H1 (cell line): Measurements from ENCODE around the gene TASOR2. TPM values are rescaled to one million over a fixed set of nuclear protein-coding genes. Genes with fewer than 3 reads are reported as not detected.

Experiments
- CTCF ChIA-PET: fragments of 300-600 bp; sonication (Branson Sonifier 250); formaldehyde crosslinking; loops from one replicate; lab custom pipeline; 2021; ENCODE audit not compliant: partially characterized antibody; lab: Charles Lee
- POLR2A ChIA-PET: fragments of 300-600 bp; sonication (Branson Sonifier 250); formaldehyde crosslinking; loops from one replicate; lab custom pipeline; 2021; ENCODE audit warnings: inconsistent platforms; ENCODE audit not compliant: partially characterized antibody; lab: Charles Lee
- DNase-seq, 2 experiments: peaks; one replicate each; pipeline versions ENCODE4 v3.0.0 to v3.0.0-alpha.2; 2010 to 2022; ENCODE audit warnings: low spot score in 2 of 2, low read depth in 1 of 2, mixed read lengths in 1 of 2
- FAIRE-seq: peaks from 2 replicates; lab custom pipeline; 2011; peaks lifted over from hg19 to GRCh38; lab: Jason Lieb, UNC
- H2AFZ ChIP-seq: 2 replicates; pipeline ENCODE4 v1.8.1; 2012; ENCODE audit warnings: low read length, inconsistent platforms
- H2AK5ac ChIP-seq: 2 replicates; pipeline ENCODE4 v1.6.1; 2013; ENCODE audit warnings: low read depth, low read length
- H2BK120ac ChIP-seq: replicated peaks from 2 replicates; pipeline ENCODE3; 2013; ENCODE audit warnings: low read depth, low read length, inconsistent platforms
- H2BK12ac ChIP-seq: 2 replicates; pipeline ENCODE4 v1.6.1; 2013; ENCODE audit warnings: low read depth, low read length
- H2BK15ac ChIP-seq: 2 replicates; pipeline ENCODE4 v1.6.1; 2013; ENCODE audit warnings: low read length
- H2BK20ac ChIP-seq: 2 replicates; pipeline ENCODE4 v1.6.1; 2013; ENCODE audit warnings: low read length
- H2BK5ac ChIP-seq: 2 replicates; pipeline ENCODE4 v1.6.1; 2013; ENCODE audit warnings: low read depth, low read length
- H3K14ac ChIP-seq: 2 replicates; pipeline ENCODE4 v1.6.1; 2013; ENCODE audit warnings: inconsistent platforms; ENCODE audit not compliant: insufficient read length
- H3K18ac ChIP-seq: 2 replicates; pipeline ENCODE4 v1.6.1; 2013; ENCODE audit warnings: low read length; ENCODE audit errors: extremely low read depth
- H3K23ac ChIP-seq: 2 replicates; pipeline ENCODE4 v1.6.1; 2013; ENCODE audit warnings: inconsistent platforms; ENCODE audit not compliant: insufficient read length
- H3K23me2 ChIP-seq: 2 replicates; pipeline ENCODE4 v1.6.1; 2013; ENCODE audit warnings: low read depth, low read length
- H3K27ac ChIP-seq: 2 replicates; pipeline ENCODE4 v1.6.1; 2011; ENCODE audit warnings: low read depth, low read length, inconsistent platforms
- H3K27me3 ChIP-seq, 4 experiments: replicated peaks in 1 of 4; 1 replicate in 1 of 4; 2 replicates in 3 of 4; pipeline versions ENCODE4 v1.6.1 to v1.8.1; 2011 to 2013; ENCODE audit warnings: low read length in 3 of 4, mild to moderate bottlenecking in 3 of 4, inconsistent platforms in 2 of 4, mixed read lengths in 2 of 4, moderate library complexity in 1 of 4; ENCODE audit not compliant: control insufficient read depth in 3 of 4, insufficient read depth in 3 of 4; ENCODE audit errors: extremely low read depth in 1 of 4
- H3K36me3 ChIP-seq, 4 experiments: 2 replicates each; pipeline versions ENCODE4 v1.6.1 to v1.8.1; 2011 to 2013; ENCODE audit warnings: mild to moderate bottlenecking in 4 of 4, low read length in 3 of 4, moderate library complexity in 2 of 4, control low read depth in 1 of 4, inconsistent platforms in 1 of 4; ENCODE audit not compliant: insufficient read depth in 4 of 4, control insufficient read depth in 2 of 4
- H3K4ac ChIP-seq: replicated peaks from 2 replicates; pipeline ENCODE3; 2013; ENCODE audit warnings: low read length, low read depth, mixed read lengths, inconsistent platforms; ENCODE audit not compliant: insufficient read length
- H3K4me1 ChIP-seq, 4 experiments: replicated peaks in 1 of 4; 1 replicate in 1 of 4; 2 replicates in 3 of 4; pipeline versions ENCODE4 v1.6.1 to v1.8.1; 2011 to 2013; ENCODE audit warnings: low read length in 3 of 4, inconsistent platforms in 2 of 4, mixed read lengths in 1 of 4; ENCODE audit not compliant: insufficient read depth in 4 of 4, control insufficient read depth in 3 of 4
- H3K4me2 ChIP-seq, 2 experiments: 2 replicates each; pipeline versions ENCODE4 v1.6.1 to v1.8.1; 2011 to 2013; ENCODE audit warnings: low read depth in 2 of 2, low read length in 2 of 2, control low read depth in 1 of 2, inconsistent platforms in 1 of 2, mild to moderate bottlenecking in 1 of 2; ENCODE audit not compliant: insufficient read depth in 1 of 2
- H3K4me3 ChIP-seq, 4 experiments: fragments of 200-600, 300-600 bp in 1 of 4; sonication (generic), shearing (Covaris generic), sonication (Bioruptor Twin) in 1 of 4; 2 replicates each; pipeline versions ENCODE4 v1.5.1 to v1.8.1; 2011 to 2016; ENCODE audit warnings: low read length in 4 of 4, low read depth in 3 of 4, control low read depth in 2 of 4, inconsistent platforms in 2 of 4, mild to moderate bottlenecking in 2 of 4, mixed read lengths in 1 of 4, moderate library complexity in 1 of 4; ENCODE audit not compliant: insufficient read depth in 2 of 4; ENCODE audit errors: extremely low read depth in 1 of 4
- H3K56ac ChIP-seq: replicated peaks from 2 replicates; pipeline ENCODE3; 2013; ENCODE audit warnings: low read depth, mild to moderate bottlenecking, mixed read lengths, low read length, inconsistent platforms; ENCODE audit not compliant: insufficient read length
- H3K79me1 ChIP-seq: 2 replicates; pipeline ENCODE4 v1.6.1; 2013; ENCODE audit warnings: low read depth, low read length, control low read depth
- H3K79me2 ChIP-seq, 2 experiments: 2 replicates each; pipeline versions ENCODE4 v1.6.1 to v1.8.1; 2012 to 2013; ENCODE audit warnings: low read length in 2 of 2, mild to moderate bottlenecking in 2 of 2, inconsistent platforms in 1 of 2; ENCODE audit not compliant: insufficient read depth in 2 of 2, control insufficient read depth in 1 of 2
- H3K9ac ChIP-seq, 4 experiments: replicated peaks in 1 of 4; 1 replicate in 1 of 4; 2 replicates in 3 of 4; pipeline versions ENCODE4 v1.6.1 to v1.8.1; 2011 to 2013; ENCODE audit warnings: low read depth in 3 of 4, low read length in 3 of 4, control low read depth in 2 of 4, mild to moderate bottlenecking in 2 of 4, moderate library complexity in 2 of 4, inconsistent platforms in 1 of 4; ENCODE audit errors: extremely low read depth in 1 of 4
- H3K9me3 ChIP-seq, 2 experiments: 2 replicates each; pipeline versions ENCODE4 v1.6.1 to v1.8.1; 2012 to 2013; ENCODE audit warnings: mild to moderate bottlenecking in 2 of 2, moderate library complexity in 2 of 2, control low read depth in 1 of 2, inconsistent platforms in 1 of 2, low read depth in 1 of 2, low read length in 1 of 2, mixed read lengths in 1 of 2; ENCODE audit not compliant: insufficient read depth in 2 of 2
- H4K20me1 ChIP-seq, 2 experiments: replicated peaks in 1 of 2; 2 replicates each; pipeline versions ENCODE3 to v1.8.1; 2011 to 2013; ENCODE audit warnings: inconsistent platforms in 2 of 2, low read length in 2 of 2, mild to moderate bottlenecking in 1 of 2; ENCODE audit not compliant: insufficient read depth in 2 of 2, control insufficient read depth in 1 of 2
- H4K5ac ChIP-seq: 2 replicates; pipeline ENCODE4 v1.6.1; 2013; ENCODE audit warnings: low read length, low read depth, mixed read lengths, inconsistent platforms; ENCODE audit not compliant: insufficient read length
- H4K8ac ChIP-seq: 2 replicates; pipeline ENCODE4 v1.8.0; 2013; ENCODE audit warnings: mild to moderate bottlenecking, moderate library complexity, low read length, inconsistent platforms; ENCODE audit not compliant: insufficient read depth; ENCODE audit errors: extremely low read depth
- H4K91ac ChIP-seq: replicated peaks from 2 replicates; pipeline ENCODE3; 2013; ENCODE audit warnings: low read length, mixed read lengths, inconsistent platforms; ENCODE audit not compliant: insufficient read length
- ATF2 ChIP-seq: IDR thresholded peaks from 2 replicates; pipeline ENCODE4 v1.6.1; 2012; ENCODE audit warnings: low read length, inconsistent platforms
- CHD2 ChIP-seq: IDR thresholded peaks from 2 replicates; pipeline ENCODE4 v1.6.1; 2012; ENCODE audit warnings: low read length, improper control_type of control experiment
- CTBP2 ChIP-seq: IDR thresholded peaks from 2 replicates; pipeline ENCODE4 v1.7.0; 2011; ENCODE audit warnings: borderline replicate concordance, mild to moderate bottlenecking, moderate library complexity, mixed read lengths, low read length; ENCODE audit not compliant: insufficient read depth, insufficient read length
- GABPA ChIP-seq: IDR thresholded peaks from 2 replicates; pipeline ENCODE4 v1.6.1; 2011; ENCODE audit warnings: mild to moderate bottlenecking, low read length, moderate library complexity, borderline replicate concordance; ENCODE audit not compliant: insufficient read depth
- RXRA ChIP-seq: IDR thresholded peaks from 2 replicates; pipeline ENCODE4 v1.6.1; 2011; ENCODE audit warnings: low read depth, mild to moderate bottlenecking, low read length, moderate library complexity; ENCODE audit not compliant: insufficient read depth
- SIN3A ChIP-seq, 2 experiments: IDR thresholded peaks in 1 of 2; conservative IDR thresholded peaks in 1 of 2; 2 replicates each; pipeline ENCODE4 v1.6.1; 2011 to 2012; ENCODE audit warnings: low read length in 2 of 2, improper control_type of control experiment in 1 of 2, low read depth in 1 of 2, mild to moderate bottlenecking in 1 of 2
- TEAD4 ChIP-seq: IDR thresholded peaks from 2 replicates; pipeline ENCODE4 v1.6.1; 2012; ENCODE audit warnings: low read depth, low read length, inconsistent platforms, mixed read lengths
- ZNF274 ChIP-seq: IDR thresholded peaks from 2 replicates; pipeline ENCODE4 v1.7.0; 2012; ENCODE audit warnings: low read length, borderline replicate concordance; ENCODE audit errors: extremely low read depth
- WGBS, 2 experiments: shearing (Covaris generic) in 1 of 2; methylation state at CpG; one replicate each; pipeline versions ENCODE4 v1.1.6 to v1.1.7; 2013 to 2015; ENCODE audit warnings: low lambda C conversion rate in 2 of 2, mixed read lengths in 2 of 2, inconsistent platforms in 1 of 2, low coverage in 1 of 2, missing lambda C conversion rate in 1 of 2; ENCODE audit not compliant: insufficient replicate concordance in 2 of 2, insufficient coverage in 1 of 2, insufficient read length in 1 of 2; ENCODE audit errors: extremely low coverage in 1 of 2, missing lambda C conversion rate in 1 of 2; 5-methylcytosine and 5-hydroxymethylcytosine counted together
- polyA plus RNA-seq, 7 experiments: library from polyadenylated mRNA; depleted of rRNA in 3 of 7; stranded (reverse) in 5 of 7; unstranded in 2 of 7; fragments of >200 nt in 5 of 7; fragments of 200-250 nt in 2 of 7; gene quantifications; 1 replicate in 5 of 7; 2 replicates in 1 of 7; 4 replicates in 1 of 7; pipeline versions ENCODE4 v1.2.1 to v1.2.3, GENCODE V29; 2011 to 2013; ENCODE audit warnings: missing spikeins in 2 of 7, mixed read lengths in 2 of 7
- total RNA-seq: library from RNA; stranded (reverse); fragmentation: NEBNext Ultra II Directional; extraction: Animal tissue kit (Norgen Biotek cat#: 25700); gene quantifications from 2 replicates; pipeline ENCODE4 v1.2.1, GENCODE V29; 2021
- TF ChIP-seq, protein P1 (sequence below): IDR thresholded peaks from 2 replicates; pipeline ENCODE4 v1.6.1; 2012; ENCODE audit warnings: inconsistent platforms

TASOR2 gene
- total and polyA plus RNA-seq, 2 of the 8 experiments (the other 6 are each of a cell fraction or from before 2014, with no cell fraction given) = 13.1 to 74.9 TPM

DNA sequence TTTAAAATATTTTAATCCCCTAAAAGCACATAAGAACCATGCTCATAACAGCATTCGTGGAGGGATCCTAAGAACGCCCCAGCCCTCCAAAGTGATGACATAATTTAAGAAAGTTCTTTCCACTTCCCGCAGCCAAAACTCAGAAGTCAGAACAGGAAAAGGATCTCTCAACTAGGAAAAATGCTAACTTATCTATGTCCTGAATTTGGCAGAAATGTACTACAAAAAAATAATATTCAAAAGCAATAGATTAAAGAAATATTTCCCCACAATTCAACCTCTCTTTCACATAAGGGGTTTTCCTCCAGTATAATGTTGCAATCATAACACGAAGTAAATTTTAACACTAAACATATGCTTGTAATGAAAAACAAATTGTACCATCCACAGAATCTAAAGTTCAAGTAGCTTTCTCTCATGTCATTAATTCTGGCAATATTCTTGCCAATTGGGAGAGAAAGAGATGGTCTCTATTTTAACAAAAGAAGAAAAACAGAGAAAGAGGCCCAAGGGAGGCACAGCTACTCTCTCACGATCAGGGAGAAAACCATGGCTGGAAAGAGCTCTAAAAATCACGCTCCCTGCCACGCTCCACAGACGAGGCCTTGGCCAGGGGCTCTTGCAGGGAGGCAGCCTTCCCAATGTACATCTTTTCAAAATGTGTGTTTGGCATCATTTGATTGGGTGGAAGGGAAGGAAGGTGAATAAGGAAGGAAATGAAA lies 41.1 kb upstream of the TASOR2 start:
- Histone ChIP-seq H3K9me3 (no peaks in the 10 kb centered on the region), H3K4me1 (no peaks in the 10 kb centered on the region; a peak in 1 of 7 replicates), H2BK15ac (no peak overlapping the region), H4K20me1 (no peaks in the 10 kb centered on the region), H3K27me3 (no peaks in the 10 kb centered on the region), H3K14ac (no peak overlapping the region), H2BK5ac (no peak overlapping the region), H2BK120ac (no peak overlapping the region), H2AFZ (no peak overlapping the region), H3K23ac (no peak overlapping the region), H4K91ac (no peak overlapping the region), H4K8ac (no peak overlapping the region), H3K27ac (no peak overlapping the region), H2BK12ac (no peak overlapping the region), H2BK20ac (no peak overlapping the region), H3K36me3 (peaks cover 0 to 25% (median 11%) of the 10 kb centered on the region in 4 experiments; a peak in 5 of 8 replicates), H3K18ac (no peak overlapping the region), H3K9ac (no peak overlapping the region), H3K4ac (no peak overlapping the region), H3K4me3 (no peak overlapping the region), H3K79me2 (no peaks in the 10 kb centered on the region), H3K79me1 (peaks cover 3% of the 10 kb centered on the region; the same call in 1 of the 2 replicates), H4K5ac (no peak overlapping the region), H3K23me2 (no peaks in the 10 kb centered on the region), H2AK5ac (no peak overlapping the region), H3K4me2 (no peak overlapping the region), H3K56ac (no peak overlapping the region)
- FAIRE-seq (no peak), DNase-seq (no peak)
- ChIA-PET POLR2A (no interaction called here), CTCF (interaction anchor here (0.5 to 5.2 kb wide), 6 partner anchors 13 to 204 kb away, joined by 3 to 41 read pairs (median 4); no protein-coding TSS in a partner anchor)
- 93% methylated on average over 8 of the region's 8 CpGs; no CpG with 5 or more reads in 1 of the 2 experiments for WGBS, 2 experiments
- TF ChIP-seq, protein P1, sequence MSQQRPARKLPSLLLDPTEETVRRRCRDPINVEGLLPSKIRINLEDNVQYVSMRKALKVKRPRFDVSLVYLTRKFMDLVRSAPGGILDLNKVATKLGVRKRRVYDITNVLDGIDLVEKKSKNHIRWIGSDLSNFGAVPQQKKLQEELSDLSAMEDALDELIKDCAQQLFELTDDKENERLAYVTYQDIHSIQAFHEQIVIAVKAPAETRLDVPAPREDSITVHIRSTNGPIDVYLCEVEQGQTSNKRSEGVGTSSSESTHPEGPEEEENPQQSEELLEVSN = no peak
- TF ChIP-seq SIN3A (conservative IDR thresholded peaks at IDR 0.05 in 1 of 2, IDR thresholded peaks at IDR 0.05 in 1 of 2; ENCODE audit: low read depth in 1 of 2, low read length in 2 of 2) = no peak
- TF ChIP-seq TEAD4 = no peak
- no peak for TF ChIP-seq GABPA
- no peak for TF ChIP-seq ATF2
- TF ChIP-seq ZNF274 = no peak
- TF ChIP-seq CHD2 = no peak
- no peak for TF ChIP-seq RXRA
- TF ChIP-seq CTBP2 = no peak
